CD14-positive monocyte (primary cell): ENCODE measurements around the gene ABO. TPM values are rescaled to one million over a fixed set of nuclear protein-coding genes. Genes with fewer than 3 reads are reported as not detected.

Experiments used
- DNase-seq, 3 donors: peaks; one replicate each; pipeline ENCODE4 v3.0.0-alpha.2; 2011 to 2022
- H2AFZ ChIP-seq: 2 replicates; pipeline ENCODE4 v1.6.0; 2012; ENCODE audit warnings: mild to moderate bottlenecking, low read depth, low read length, inconsistent platforms; ENCODE audit not compliant: insufficient read depth, poor library complexity, severe bottlenecking
- H3K27ac ChIP-seq, 2 donors: 1 replicate in 1 of 2; 2 replicates in 1 of 2; pipeline ENCODE4 v1.5.1; 2012 to 2013; ENCODE audit warnings: low read length in 2 of 2, control low read depth in 1 of 2, inconsistent platforms in 1 of 2, low read depth in 1 of 2, mild to moderate bottlenecking in 1 of 2
- H3K27me3 ChIP-seq, 2 donors: one replicate each; pipeline versions ENCODE4 v1.6.0 to v1.6.1; 2011 to 2013; ENCODE audit warnings: low read length in 2 of 2; ENCODE audit not compliant: control insufficient read depth in 2 of 2, insufficient read depth in 2 of 2
- H3K36me3 ChIP-seq, 2 donors: replicated peaks in 1 of 2; 1 replicate in 1 of 2; 2 replicates in 1 of 2; pipeline versions ENCODE4 v1.5.1 to v1.6.1; 2012 to 2013; ENCODE audit warnings: low read length in 2 of 2, control low read depth in 1 of 2, inconsistent platforms in 1 of 2, mild to moderate bottlenecking in 1 of 2; ENCODE audit not compliant: insufficient read depth in 2 of 2, control insufficient read depth in 1 of 2
- H3K4me1 ChIP-seq, 2 donors: 1 replicate in 1 of 2; 2 replicates in 1 of 2; pipeline versions ENCODE4 v1.5.1 to v1.6.1; 2012 to 2013; ENCODE audit warnings: low read length in 2 of 2, control low read depth in 1 of 2, inconsistent platforms in 1 of 2, mild to moderate bottlenecking in 1 of 2, moderate library complexity in 1 of 2; ENCODE audit not compliant: insufficient read depth in 2 of 2, control insufficient read depth in 1 of 2
- H3K4me2 ChIP-seq: replicated peaks from 2 replicates; pipeline ENCODE3; 2012; ENCODE audit warnings: low read length, moderate library complexity, mild to moderate bottlenecking; ENCODE audit not compliant: poor library complexity, severe bottlenecking; ENCODE audit errors: extremely low read depth
- H3K4me3 ChIP-seq, 3 experiments: fragments of 200-600 bp in 1 of 3; sonication (generic) in 1 of 3; replicated peaks in 1 of 3; 1 replicate in 2 of 3; 2 replicates in 1 of 3; pipeline ENCODE4 v1.5.1; 2011 to 2013; ENCODE audit warnings: low read length in 3 of 3, mild to moderate bottlenecking in 3 of 3, control low read depth in 2 of 3, low read depth in 2 of 3, inconsistent platforms in 1 of 3, moderate library complexity in 1 of 3
- H3K79me2 ChIP-seq: 2 replicates; pipeline ENCODE4 v1.6.0; 2012; ENCODE audit warnings: mild to moderate bottlenecking, control low read depth, inconsistent platforms, low read length, moderate library complexity; ENCODE audit not compliant: insufficient read depth
- H3K9ac ChIP-seq: 2 replicates; pipeline ENCODE4 v1.6.0; 2017; ENCODE audit warnings: low read length, mild to moderate bottlenecking; ENCODE audit not compliant: insufficient read depth, poor library complexity, severe bottlenecking
- H3K9me3 ChIP-seq, 2 donors: replicated peaks in 1 of 2; 1 replicate in 1 of 2; 2 replicates in 1 of 2; pipeline versions ENCODE4 v1.5.1 to v1.6.1; 2012 to 2013; ENCODE audit warnings: low read length in 2 of 2, control low read depth in 1 of 2; ENCODE audit not compliant: control insufficient read depth in 1 of 2, insufficient read depth in 1 of 2
- H4K20me1 ChIP-seq: 2 replicates; pipeline ENCODE4 v1.6.0; 2012; ENCODE audit warnings: mild to moderate bottlenecking, low read length, control low read depth, moderate library complexity; ENCODE audit not compliant: insufficient read depth
- H3K27ac Mint-ChIP-seq, 7 donors: one replicate each; pipeline ENCODE4 v1.8.0; 2020; ENCODE audit warnings: mild to moderate bottlenecking in 7 of 7, mixed read lengths in 7 of 7, moderate library complexity in 6 of 7, inconsistent platforms in 2 of 7
- H3K27me3 Mint-ChIP-seq, 3 donors: one replicate each; pipeline ENCODE4 v1.8.0; 2021 to 2022; ENCODE audit warnings: low read depth in 3 of 3, mild to moderate bottlenecking in 3 of 3, mixed read lengths in 3 of 3, moderate library complexity in 3 of 3, inconsistent platforms in 1 of 3
- H3K36me3 Mint-ChIP-seq, 2 donors: one replicate each; pipeline ENCODE4 v1.8.0; 2020; ENCODE audit warnings: mixed read lengths in 2 of 2, inconsistent platforms in 1 of 2, mild to moderate bottlenecking in 1 of 2
- H3K4me1 Mint-ChIP-seq: one replicate; pipeline ENCODE4 v1.8.0; 2020; ENCODE audit warnings: mild to moderate bottlenecking, mixed read lengths
- H3K4me3 Mint-ChIP-seq, 2 donors: one replicate each; pipeline ENCODE4 v1.8.0; 2020; ENCODE audit warnings: mild to moderate bottlenecking in 2 of 2, mixed read lengths in 2 of 2, moderate library complexity in 1 of 2
- H3K9me3 Mint-ChIP-seq, 7 donors: one replicate each; pipeline ENCODE4 v1.8.0; 2020 to 2022; ENCODE audit warnings: mixed read lengths in 7 of 7, mild to moderate bottlenecking in 6 of 7, moderate library complexity in 6 of 7, inconsistent platforms in 2 of 7
- WGBS: methylation state at CpG from one replicate; pipeline ENCODE4 v1.1.5; 2013; ENCODE audit warnings: missing lambda C conversion rate; ENCODE audit not compliant: insufficient coverage; 5-methylcytosine and 5-hydroxymethylcytosine counted together
- intact Hi-C, 2 donors: fragments of 100-400 bp; cut with micrococcal nuclease; formaldehyde crosslinking; loops; one replicate each; pipeline versions ENCODE4 v1.15.0 to v1.15.1; 2023
- polyA plus RNA-seq, 3 donors: library from polyadenylated mRNA; depleted of rRNA in 1 of 3; unstranded in 2 of 3; stranded (reverse) in 1 of 3; fragments of 300-500 nt in 2 of 3; fragments of >200 nt in 1 of 3; fragmentation: Illumina TruSeq in 2 of 3; gene quantifications; 1 replicate in 2 of 3; 2 replicates in 1 of 3; pipeline ENCODE4 v1.2.3, GENCODE V29; 2012 to 2021
- TF ChIP-seq, protein P1 (sequence below): fragments of 200-600 bp; IDR thresholded peaks from one replicate; pipeline ENCODE4 v1.8.0; 2022; ENCODE audit warnings: antibody characterized with exemption, mild to moderate bottlenecking

Gene ABO
- polyA plus RNA-seq, 3 donors: 0.50 to 2.1 TPM; not detected in 1

DNA sequence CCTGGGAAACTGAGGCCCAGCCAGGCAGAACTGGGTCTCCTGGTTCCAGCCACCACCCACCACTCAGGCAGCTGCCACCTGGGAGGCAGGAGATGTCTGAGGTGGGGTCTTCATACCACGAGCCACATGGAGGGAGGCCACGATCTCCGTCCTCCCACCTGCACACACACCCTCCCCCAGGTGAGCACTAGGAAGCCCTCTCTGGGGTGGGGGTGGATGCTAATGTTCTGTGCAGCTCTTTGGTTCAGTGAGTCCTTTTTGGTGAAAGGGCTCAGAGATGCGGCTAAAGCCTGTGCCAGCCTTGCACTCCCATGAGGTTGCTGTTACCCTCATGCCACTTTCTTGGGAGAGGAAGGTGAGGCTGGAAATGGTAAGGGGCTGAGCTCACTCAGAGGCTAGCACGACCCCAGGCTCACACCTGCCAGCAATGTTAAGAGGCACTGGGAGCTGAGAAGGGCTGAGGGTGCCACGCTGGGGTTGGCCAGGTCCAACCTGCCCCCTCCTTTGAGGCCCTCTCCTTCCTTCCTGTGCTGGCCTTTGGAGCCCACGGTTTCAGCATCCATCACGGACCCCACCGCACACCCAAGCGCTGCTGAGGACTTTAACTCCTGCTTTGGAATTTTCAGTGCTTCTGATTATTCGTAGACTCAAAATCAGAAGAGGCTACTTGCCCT is 39.3 kb downstream of the ABO start:
- Histone ChIP-seq H3K9me3 (no peaks in the 10 kb centered on the region), H3K36me3 (no peaks in the 10 kb centered on the region), H3K79me2 (no peaks in the 10 kb centered on the region), H3K27ac (no peak overlapping the region), H3K4me1 (peaks cover 9 to 12% of the 10 kb centered on the region in 2 donors), H3K9ac (no peak overlapping the region), H4K20me1 (no peaks in the 10 kb centered on the region), H3K27me3 (peaks cover 0 to 4% of the 10 kb centered on the region in 2 donors), H2AFZ (no peak overlapping the region), H3K4me3 (no peak overlapping the region), H3K4me2 (no peak overlapping the region)
- H3K36me3 Mint-ChIP-seq: no peaks in the 10 kb centered on the region
- no peak overlapping the region for H3K27ac Mint-ChIP-seq
- no peaks in the 10 kb centered on the region for H3K9me3 Mint-ChIP-seq
- intact Hi-C loops: loop anchor here in 1 of 2 donors (10.0 kb wide), 1 partner anchor 169 kb away; no protein-coding TSS in a partner anchor
- WGBS: 75% methylated on average over 2 of the region's 11 CpGs
- peaks cover 8 to 20% (median 8%) of the 10 kb centered on the region in 3 donors for H3K27me3 Mint-ChIP-seq
- no peak overlapping the region for H3K4me3 Mint-ChIP-seq
- peaks cover 13% of the 10 kb centered on the region for H3K4me1 Mint-ChIP-seq
- TF ChIP-seq, protein P1, sequence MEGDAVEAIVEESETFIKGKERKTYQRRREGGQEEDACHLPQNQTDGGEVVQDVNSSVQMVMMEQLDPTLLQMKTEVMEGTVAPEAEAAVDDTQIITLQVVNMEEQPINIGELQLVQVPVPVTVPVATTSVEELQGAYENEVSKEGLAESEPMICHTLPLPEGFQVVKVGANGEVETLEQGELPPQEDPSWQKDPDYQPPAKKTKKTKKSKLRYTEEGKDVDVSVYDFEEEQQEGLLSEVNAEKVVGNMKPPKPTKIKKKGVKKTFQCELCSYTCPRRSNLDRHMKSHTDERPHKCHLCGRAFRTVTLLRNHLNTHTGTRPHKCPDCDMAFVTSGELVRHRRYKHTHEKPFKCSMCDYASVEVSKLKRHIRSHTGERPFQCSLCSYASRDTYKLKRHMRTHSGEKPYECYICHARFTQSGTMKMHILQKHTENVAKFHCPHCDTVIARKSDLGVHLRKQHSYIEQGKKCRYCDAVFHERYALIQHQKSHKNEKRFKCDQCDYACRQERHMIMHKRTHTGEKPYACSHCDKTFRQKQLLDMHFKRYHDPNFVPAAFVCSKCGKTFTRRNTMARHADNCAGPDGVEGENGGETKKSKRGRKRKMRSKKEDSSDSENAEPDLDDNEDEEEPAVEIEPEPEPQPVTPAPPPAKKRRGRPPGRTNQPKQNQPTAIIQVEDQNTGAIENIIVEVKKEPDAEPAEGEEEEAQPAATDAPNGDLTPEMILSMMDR: no peak
- no peak for DNase-seq

DNA sequence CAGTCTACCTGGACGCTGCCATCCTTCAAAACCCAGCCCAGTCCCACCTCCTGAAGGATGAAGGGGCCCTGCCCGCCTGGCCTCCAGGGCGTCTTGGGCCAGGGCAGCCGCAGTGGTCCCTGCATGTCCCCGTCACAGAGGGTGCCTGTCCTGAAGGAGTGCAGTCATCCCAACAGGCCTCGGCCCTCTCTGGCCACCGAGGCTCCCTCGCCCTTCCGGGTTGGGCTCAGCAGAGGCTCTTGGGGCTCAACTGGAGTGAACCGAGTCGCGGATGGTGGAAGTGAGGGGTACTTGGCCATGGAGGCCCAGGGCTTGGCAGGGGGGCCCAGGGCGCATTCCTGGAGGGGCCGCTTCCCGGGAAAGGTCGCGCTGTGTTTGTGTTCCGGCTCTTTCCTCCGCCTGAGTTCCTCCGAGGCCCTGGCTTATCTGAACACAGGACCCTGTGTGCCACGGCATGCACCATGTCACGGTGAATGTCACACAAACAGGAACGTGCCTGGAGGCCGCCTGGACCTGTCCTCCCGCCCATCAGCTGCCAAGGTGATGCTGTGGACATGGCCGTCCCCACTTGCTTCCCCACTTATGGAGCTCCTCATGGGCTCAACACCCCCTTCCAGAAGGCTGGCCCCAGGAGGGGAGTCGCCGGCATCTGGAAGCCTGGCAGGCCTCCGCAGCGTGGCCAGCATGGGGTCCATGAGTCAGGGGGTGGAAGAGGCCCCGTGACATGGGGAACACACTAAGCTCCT is 40.3 kb downstream of the ABO start:
- no peak for DNase-seq
- Mint-ChIP-seq H3K9me3 (no peaks in the 10 kb centered on the region), H3K27me3 (peaks cover 5 to 19% (median 8%) of the 10 kb centered on the region in 3 donors), H3K4me3 (no peak overlapping the region), H3K4me1 (peaks cover 13% of the 10 kb centered on the region), H3K36me3 (no peaks in the 10 kb centered on the region), H3K27ac (peak overlapping the region in 1 of 7 donors; percentile 13)
- no peak overlapping the region for H3K4me3 ChIP-seq
- no peaks in the 10 kb centered on the region for H3K36me3 ChIP-seq
- no peak overlapping the region for H3K4me2 ChIP-seq
- no peak overlapping the region for H3K9ac ChIP-seq
- H3K4me1 ChIP-seq: peaks cover 9 to 12% of the 10 kb centered on the region in 2 donors
- no peaks in the 10 kb centered on the region for H3K79me2 ChIP-seq
- no peak overlapping the region for H3K27ac ChIP-seq
- H3K9me3 ChIP-seq: no peaks in the 10 kb centered on the region
- peaks cover 0 to 4% of the 10 kb centered on the region in 2 donors for H3K27me3 ChIP-seq
- TF ChIP-seq, protein P1: no peak
- intact Hi-C loops: loop anchor here in 1 of 2 donors (10.0 kb wide), 1 partner anchor 170 kb away; no protein-coding TSS in a partner anchor
- H4K20me1 ChIP-seq: no peaks in the 10 kb centered on the region
- WGBS: 94% methylated on average over 26 of the region's 31 CpGs
- no peak overlapping the region for H2AFZ ChIP-seq
